Heart right ventricle (tissue), 16 donors: ENCODE data around the gene IRF2BP2. TPM values are rescaled to one million over a fixed set of nuclear protein-coding genes. Genes with fewer than 3 reads are reported as not detected.

Experiments
- ATAC-seq, 8 donors: fragments of 200-7000 bp; cut with Tn5 transposase; one replicate each; pipeline ENCODE4 v1.9.1; 2020; ENCODE audit warnings: mild to moderate bottlenecking in 8 of 8, moderate library complexity in 8 of 8, moderate number of reproducible peaks in 1 of 8
- DNase-seq, 2 donors: peaks; one replicate each; pipeline ENCODE4 v3.0.0-alpha.2; 2020
- H3K27ac ChIP-seq, 10 donors: fragments of 200-600 bp; sonication (generic) in 2 of 10; one replicate each; pipeline versions ENCODE4 v1.5.0 to v1.8.0; 2020 to 2022; ENCODE audit warnings: mild to moderate bottlenecking in 3 of 10
- H3K27me3 ChIP-seq, 7 donors: fragments of 200-600 bp; one replicate each; pipeline ENCODE4 v1.8.0; 2021 to 2022; ENCODE audit warnings: mild to moderate bottlenecking in 2 of 7
- H3K36me3 ChIP-seq, 9 donors: fragments of 200-600 bp; sonication (generic) in 1 of 9; one replicate each; pipeline versions ENCODE4 v1.5.0 to v1.8.0; 2020 to 2022; ENCODE audit warnings: mild to moderate bottlenecking in 2 of 9
- H3K4me1 ChIP-seq, 9 donors: fragments of 200-600 bp; sonication (generic) in 1 of 9; one replicate each; pipeline versions ENCODE4 v1.5.0 to v1.8.0; 2020 to 2022; ENCODE audit warnings: mild to moderate bottlenecking in 4 of 9
- H3K4me3 ChIP-seq, 10 donors: fragments of 200-600 bp; sonication (generic) in 2 of 10; one replicate each; pipeline versions ENCODE4 v1.5.0 to v1.8.0; 2020 to 2022; ENCODE audit warnings: mild to moderate bottlenecking in 7 of 10, moderate library complexity in 2 of 10
- H3K9me3 ChIP-seq, 11 donors: fragments of 200-600 bp in 10 of 11; sonication (generic) in 2 of 11; one replicate each; pipeline versions ENCODE4 v1.5.0 to v1.8.0; 2013 to 2022; ENCODE audit warnings: mild to moderate bottlenecking in 2 of 11, control low read depth in 1 of 11, moderate library complexity in 1 of 11
- CTCF ChIP-seq, 9 donors: fragments of 200-600 bp; sonication (generic) in 2 of 9; IDR thresholded peaks; one replicate each; pipeline versions ENCODE4 v1.5.0 to v1.8.0; 2021 to 2022; ENCODE audit warnings: antibody characterized with exemption in 9 of 9, mild to moderate bottlenecking in 5 of 9, moderate library complexity in 1 of 9
- WGBS, 2 donors: extraction: QIAGEN DNeasy Blood & Tissue Kit; methylation state at CpG; one replicate each; pipeline ENCODE4 v1.1.7; 2013; ENCODE audit warnings: inconsistent platforms in 1 of 2; 5-methylcytosine and 5-hydroxymethylcytosine counted together
- intact Hi-C, 10 donors: fragments of 100-400 bp; cut with DNase I; formaldehyde crosslinking; loops; one replicate each; pipeline versions ENCODE4 v1.11.1 to v1.14.2; 2022
- polyA plus RNA-seq, 2 donors: library from polyadenylated mRNA; stranded (reverse); fragments of 200-250 nt; gene quantifications; one replicate each; pipeline ENCODE4 v1.2.3, GENCODE V29; 2013
- total RNA-seq, 10 donors: library from RNA; stranded (reverse); fragmentation: NEBNext Ultra II Directional in 3 of 10; extraction: Animal tissue kit (Norgen Biotek cat#: 25700) in 3 of 10; gene quantifications; one replicate each; pipeline versions ENCODE4 v1.2.1 to v1.2.4, GENCODE V29; 2021 to 2023
- donor health status: Arrhythmogenic right ventricular cardiomyopathy.
- donor health status: ischemic (EF 13 %, LVEDD 7.1; RV severe dilation, severe dysfunction).
- donor health status: healthy with polysubstance abuse.
- donor health status: DM: no; HTN: yes; CAD: no.
- donor health status: DM: no; HTN: no; CAD: no.
- donor health status: ischemic (EF 25% LVEDD 6.9; RV normal size, moderate dysfunction).
- donor health status: ischemic (EF 25% LVEDD 5.7; RV mildly dilated, moderate dysfunction).
- donor health status: healthy.
- donor health status: DM: yes; HTN: yes; CAD: no.
- donor health status: Ischemic cardiomyopathy.
- donor health status: ischemic (EF 35%, LVEDD 5.7; RV mildly dilated, moderate dysfunction).
- donor health status: nonischemic (EF 11% LVEDD 7.7; RV severe dilation, severe dysfunction).
- donor health status: DM: yes; HTN: yes; CAD: no.
- donor health status: PGD.
- donor health status: ischemic (EF 29% LVEDD 5.4; RV normal size, mild dysfunction).
- donor health status: nonischemic (EF 23%, LVEDD 6.1; RV moderate dilation, normal function).

Gene IRF2BP2
- total and polyA plus RNA-seq, 12 donors = 50.6 to 181 (median 101) TPM

DNA sequence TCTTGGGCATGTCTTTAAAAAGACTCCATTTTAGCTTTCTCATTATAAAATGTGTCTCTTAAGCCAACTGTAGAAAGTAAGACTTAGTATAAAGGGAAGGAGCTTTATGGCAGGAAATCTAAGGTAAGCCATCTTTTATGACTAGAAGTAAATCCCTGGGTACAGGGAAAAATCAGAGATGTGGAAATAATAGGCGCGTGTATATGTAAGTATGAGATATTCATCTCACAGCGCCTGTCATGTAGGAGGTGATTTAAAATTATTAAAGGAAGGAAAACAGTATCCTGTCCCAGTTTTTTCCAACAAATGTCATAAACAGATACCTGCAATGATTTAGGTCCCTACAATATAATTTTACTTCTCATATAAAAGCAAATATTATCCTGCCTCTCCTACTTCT, 35.0 kb upstream of the IRF2BP2 start:
- no peaks in the 10 kb centered on the region for H3K27me3 ChIP-seq
- peak overlapping the region in 2 of 10 donors; percentile 45 to 66 for H3K27ac ChIP-seq
- H3K9me3 ChIP-seq = peaks cover 0 to 8% (median 0%) of the 10 kb centered on the region in 11 donors
- DNase-seq (no peak), ATAC-seq (no peak)
- H3K4me1 ChIP-seq = peaks cover 0 to 18% (median 4%) of the 10 kb centered on the region in 9 donors
- WGBS, 2 donors = 66 to 80% methylated on average over 3 of the region's 3 CpGs
- intact Hi-C loops = no loop called here
- H3K36me3 ChIP-seq = no peaks in the 10 kb centered on the region
- no peak overlapping the region for H3K4me3 ChIP-seq
- no peak for TF ChIP-seq CTCF (IDR thresholded peaks at IDR 0.05)

GRCh38 chr1:234643850-234644134, 33.8 kb upstream of the IRF2BP2 start:
- no peaks in the 10 kb centered on the region for H3K27me3 ChIP-seq
- no peak for TF ChIP-seq CTCF (IDR thresholded peaks at IDR 0.05)
- no peak for ATAC-seq
- peaks cover 0 to 18% (median 4%) of the 10 kb centered on the region in 9 donors for H3K4me1 ChIP-seq
- H3K4me3 ChIP-seq = no peak overlapping the region
- DNase-seq = no peak
- peaks cover 0 to 8% (median 0%) of the 10 kb centered on the region in 11 donors for H3K9me3 ChIP-seq
- intact Hi-C loops = no loop called here
- no peak overlapping the region for H3K27ac ChIP-seq
- H3K36me3 ChIP-seq = no peaks in the 10 kb centered on the region

DNA sequence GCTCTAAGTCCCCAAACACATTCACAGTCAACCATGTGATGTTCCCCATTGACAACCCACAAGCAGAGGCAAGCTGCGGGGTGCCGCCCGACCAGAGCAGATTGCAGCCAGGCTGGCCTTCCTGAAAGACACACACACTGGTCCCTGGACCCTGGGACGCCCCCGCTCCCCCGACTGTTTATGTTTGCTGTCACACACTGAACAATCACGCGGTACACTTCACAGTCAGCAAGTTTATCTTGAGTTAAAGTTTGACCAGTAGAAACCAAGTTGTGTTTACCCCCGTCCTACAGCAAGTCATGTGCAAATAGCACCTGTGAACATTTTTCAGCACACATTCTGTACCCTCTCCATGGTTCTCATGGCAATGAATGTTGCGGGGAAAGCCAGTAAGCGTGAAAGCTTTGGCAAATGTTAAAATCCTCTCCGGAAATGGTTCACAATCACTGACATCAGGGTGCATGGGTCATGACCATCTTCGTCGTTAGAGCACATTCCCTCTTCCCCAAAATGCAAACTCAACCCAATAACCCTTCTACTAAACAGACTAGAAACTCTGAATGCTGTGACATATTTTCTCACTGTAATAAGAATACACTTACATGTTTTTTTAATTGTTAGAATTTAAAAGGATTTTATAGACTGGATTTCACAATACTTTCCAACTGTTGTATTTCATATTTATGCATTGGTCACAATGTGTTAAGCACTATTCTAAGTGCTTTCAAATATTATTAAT, 33.3 kb upstream of the IRF2BP2 start:
- no peak overlapping the region for H3K27ac ChIP-seq
- peaks cover 0 to 8% (median 0%) of the 10 kb centered on the region in 11 donors for H3K9me3 ChIP-seq
- intact Hi-C loops = no loop called here
- ATAC-seq = no peak
- H3K4me3 ChIP-seq = no peak overlapping the region
- no peaks in the 10 kb centered on the region for H3K27me3 ChIP-seq
- no peak for DNase-seq
- TF ChIP-seq CTCF (IDR thresholded peaks at IDR 0.05) = no peak
- H3K4me1 ChIP-seq = peaks cover 0 to 18% (median 4%) of the 10 kb centered on the region in 9 donors
- WGBS, 2 donors = 85 to 88% methylated on average over 14 of the region's 14 CpGs
- H3K36me3 ChIP-seq = no peaks in the 10 kb centered on the region

DNA sequence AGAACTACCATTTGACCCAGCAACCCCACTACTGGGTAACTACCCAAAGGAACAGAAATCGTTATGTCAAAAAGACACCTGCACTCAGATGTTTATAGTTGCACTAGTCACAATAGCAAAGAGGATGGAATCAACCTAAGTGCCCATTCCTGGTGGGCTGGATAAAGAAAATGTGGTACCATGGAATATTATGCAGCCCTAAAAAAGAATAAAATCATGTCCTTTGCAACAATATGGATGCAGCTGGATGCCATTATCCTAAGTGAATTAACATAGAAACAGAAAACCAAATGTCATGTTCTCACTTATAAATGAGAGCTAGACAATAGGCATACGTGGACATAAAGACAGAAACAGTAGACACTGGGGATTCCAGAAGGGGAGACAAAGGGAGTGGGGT, 32.5 kb upstream of the IRF2BP2 start:
- H3K9me3 ChIP-seq = peaks cover 0 to 8% (median 0%) of the 10 kb centered on the region in 11 donors
- ATAC-seq (no peak), DNase-seq (no peak)
- 96 to 97% methylated on average over 2 of the region's 2 CpGs for WGBS, 2 donors
- H3K4me1 ChIP-seq = peaks cover 0 to 18% (median 4%) of the 10 kb centered on the region in 9 donors
- H3K4me3 ChIP-seq = no peak overlapping the region
- no peak for TF ChIP-seq CTCF (IDR thresholded peaks at IDR 0.05)
- no peak overlapping the region for H3K27ac ChIP-seq
- H3K27me3 ChIP-seq = no peaks in the 10 kb centered on the region
- H3K36me3 ChIP-seq = no peaks in the 10 kb centered on the region
- intact Hi-C loops = no loop called here
